Glutamatergic neuron (in vitro differentiated cells): ENCODE data around the gene PRDM16. TPM values are rescaled to one million over a fixed set of nuclear protein-coding genes. Genes with fewer than 3 reads are reported as not detected.

Source experiments
- DNase-seq: peaks from one replicate; pipeline ENCODE4 v3.0.0; 2022
- H3K27ac Mint-ChIP-seq: one replicate; pipeline ENCODE4 v1.8.0; 2020; ENCODE audit warnings: mild to moderate bottlenecking, mixed read lengths, inconsistent platforms; ENCODE audit not compliant: unreplicated experiment
- H3K27me3 Mint-ChIP-seq: one replicate; pipeline ENCODE4 v1.8.0; 2020; ENCODE audit warnings: mild to moderate bottlenecking, moderate library complexity, mixed read lengths, inconsistent platforms; ENCODE audit not compliant: unreplicated experiment
- H3K36me3 Mint-ChIP-seq: one replicate; pipeline ENCODE4 v1.8.0; 2020; ENCODE audit warnings: mild to moderate bottlenecking, mixed read lengths, inconsistent platforms; ENCODE audit not compliant: unreplicated experiment
- H3K4me1 Mint-ChIP-seq: one replicate; pipeline ENCODE4 v1.8.0; 2020; ENCODE audit warnings: mild to moderate bottlenecking, low read depth, mixed read lengths, inconsistent platforms; ENCODE audit not compliant: unreplicated experiment
- H3K4me3 Mint-ChIP-seq: one replicate; pipeline ENCODE4 v1.8.0; 2020; ENCODE audit warnings: mild to moderate bottlenecking, mixed read lengths, inconsistent platforms; ENCODE audit not compliant: unreplicated experiment
- H3K9me3 Mint-ChIP-seq: one replicate; pipeline ENCODE4 v1.8.0; 2020; ENCODE audit warnings: mild to moderate bottlenecking, moderate library complexity, mixed read lengths, inconsistent platforms; ENCODE audit not compliant: unreplicated experiment
- total RNA-seq: library from RNA; stranded (reverse); fragmentation: NEBNext Ultra II Directional; extraction: Animal tissue kit (Norgen Biotek cat#: 25700); gene quantifications from one replicate; pipeline ENCODE4 v1.2.1, GENCODE V29; 2021; ENCODE audit not compliant: unreplicated experiment
- TF ChIP-seq, protein P1 (sequence below): fragments of 200-600 bp; sonication (generic); IDR thresholded peaks from one replicate; pipeline ENCODE4 v1.5.0; 2021; ENCODE audit not compliant: partially characterized antibody, unreplicated experiment

PRDM16 gene
- total RNA-seq, 1 donor from 2014 or later = 0.07 TPM

- Mint-ChIP-seq H3K27ac (no peak overlapping the region), H3K4me1 (no peaks in the 10 kb centered on the region), H3K9me3 (peaks cover 5% of the 10 kb centered on the region), H3K36me3 (no peaks in the 10 kb centered on the region), H3K27me3 (peaks cover 8% of the 10 kb centered on the region), H3K4me3 (no peak overlapping the region)
- TF ChIP-seq, protein P1, sequence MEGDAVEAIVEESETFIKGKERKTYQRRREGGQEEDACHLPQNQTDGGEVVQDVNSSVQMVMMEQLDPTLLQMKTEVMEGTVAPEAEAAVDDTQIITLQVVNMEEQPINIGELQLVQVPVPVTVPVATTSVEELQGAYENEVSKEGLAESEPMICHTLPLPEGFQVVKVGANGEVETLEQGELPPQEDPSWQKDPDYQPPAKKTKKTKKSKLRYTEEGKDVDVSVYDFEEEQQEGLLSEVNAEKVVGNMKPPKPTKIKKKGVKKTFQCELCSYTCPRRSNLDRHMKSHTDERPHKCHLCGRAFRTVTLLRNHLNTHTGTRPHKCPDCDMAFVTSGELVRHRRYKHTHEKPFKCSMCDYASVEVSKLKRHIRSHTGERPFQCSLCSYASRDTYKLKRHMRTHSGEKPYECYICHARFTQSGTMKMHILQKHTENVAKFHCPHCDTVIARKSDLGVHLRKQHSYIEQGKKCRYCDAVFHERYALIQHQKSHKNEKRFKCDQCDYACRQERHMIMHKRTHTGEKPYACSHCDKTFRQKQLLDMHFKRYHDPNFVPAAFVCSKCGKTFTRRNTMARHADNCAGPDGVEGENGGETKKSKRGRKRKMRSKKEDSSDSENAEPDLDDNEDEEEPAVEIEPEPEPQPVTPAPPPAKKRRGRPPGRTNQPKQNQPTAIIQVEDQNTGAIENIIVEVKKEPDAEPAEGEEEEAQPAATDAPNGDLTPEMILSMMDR = no peak
- DNase-seq = no peak
Observed at GRCh38 chr1:3240524-3241235, 171.7 kb downstream of the PRDM16 start.

DNA sequence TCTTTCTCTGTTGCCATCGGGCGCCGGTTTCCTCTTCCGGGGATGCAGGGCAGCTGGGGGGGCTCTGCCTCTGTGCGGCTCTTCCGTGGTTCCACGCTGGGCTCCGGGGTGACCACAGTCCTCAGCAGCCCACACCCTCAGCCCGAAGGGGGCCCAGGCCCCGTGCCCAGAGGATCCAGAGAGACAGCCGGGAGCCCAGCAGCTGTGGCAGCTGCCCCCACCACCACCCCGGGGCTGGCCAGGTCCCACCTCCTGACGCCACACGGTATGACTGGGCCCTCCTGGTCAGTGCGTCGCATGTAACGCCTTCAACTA is 172.2 kb downstream of the PRDM16 start:
- Mint-ChIP-seq H3K27ac (no peak overlapping the region), H3K4me3 (no peak overlapping the region), H3K27me3 (peaks cover 8% of the 10 kb centered on the region), H3K4me1 (no peaks in the 10 kb centered on the region), H3K36me3 (no peaks in the 10 kb centered on the region), H3K9me3 (peaks cover 5% of the 10 kb centered on the region)
- TF ChIP-seq, protein P1 = no peak
- no peak for DNase-seq

GRCh38 chr1:3241673-3242407 is 172.8 kb downstream of the PRDM16 start:
- Mint-ChIP-seq H3K27ac (no peak overlapping the region), H3K36me3 (no peaks in the 10 kb centered on the region), H3K27me3 (peaks cover 8% of the 10 kb centered on the region), H3K4me1 (peaks cover under 1% of the 10 kb centered on the region), H3K4me3 (no peak overlapping the region), H3K9me3 (peaks cover 5% of the 10 kb centered on the region)
- DNase-seq = no peak
- TF ChIP-seq, protein P1 = no peak

- H3K36me3 Mint-ChIP-seq = no peaks in the 10 kb centered on the region
- TF ChIP-seq, protein P1 = no peak
- no peak overlapping the region for H3K27ac Mint-ChIP-seq
- no peak overlapping the region for H3K4me3 Mint-ChIP-seq
- H3K9me3 Mint-ChIP-seq = peaks cover 5% of the 10 kb centered on the region
- no peak for DNase-seq
- H3K27me3 Mint-ChIP-seq = peaks cover 7% of the 10 kb centered on the region
- H3K4me1 Mint-ChIP-seq = peaks cover 4% of the 10 kb centered on the region
Observed at GRCh38 chr1:3242408-3243260, 173.6 kb downstream of the PRDM16 start.
